Fibroblast of the aortic adventitia (primary cell): ENCODE measurements around the gene RS1. TPM values are rescaled to one million over a fixed set of nuclear protein-coding genes. Genes with fewer than 3 reads are reported as not detected.

Source experiments
- DNase-seq: peaks from one replicate; pipeline ENCODE4 v3.0.0-alpha.2; 2010; ENCODE audit warnings: low read depth
- H3K4me3 ChIP-seq: 2 replicates; pipeline ENCODE4 v1.5.1; 2011; ENCODE audit warnings: low read depth, mild to moderate bottlenecking, control low read depth, low read length, moderate library complexity
- total RNA-seq: library from RNA; depleted of rRNA; stranded (reverse); fragments of >200 nt; gene quantifications from 2 replicates; pipeline ENCODE4 v1.2.3, GENCODE V29; 2012; ENCODE audit warnings: low replicate concordance
- TF ChIP-seq, protein P1 (sequence below): IDR thresholded peaks from 2 replicates; pipeline ENCODE4 v1.5.1; 2011; ENCODE audit warnings: mild to moderate bottlenecking, low read length, control low read depth, inconsistent platforms; ENCODE audit not compliant: insufficient read depth

The RS1 gene
- total RNA-seq, 1 donor, result not detected

DNA sequence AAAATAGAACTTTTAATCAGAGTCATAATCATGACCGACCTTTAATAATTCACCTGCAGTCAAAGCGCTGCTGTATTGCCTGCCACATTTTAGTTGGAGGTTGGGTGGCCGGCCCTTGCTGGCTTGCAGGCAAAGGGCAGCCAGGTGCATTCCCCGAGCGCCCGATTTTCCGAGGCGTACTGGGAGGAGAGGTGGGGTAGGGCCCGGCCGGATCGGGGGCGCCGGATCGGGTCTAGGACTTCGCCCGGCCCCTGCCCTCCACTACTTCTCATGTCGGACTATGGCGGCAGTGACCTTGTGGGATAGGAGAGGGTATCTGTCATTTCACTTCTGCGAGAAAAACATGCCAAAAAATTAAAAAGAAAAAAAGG, 2.5 kb upstream of the RS1 start:
- TF ChIP-seq, protein P1, sequence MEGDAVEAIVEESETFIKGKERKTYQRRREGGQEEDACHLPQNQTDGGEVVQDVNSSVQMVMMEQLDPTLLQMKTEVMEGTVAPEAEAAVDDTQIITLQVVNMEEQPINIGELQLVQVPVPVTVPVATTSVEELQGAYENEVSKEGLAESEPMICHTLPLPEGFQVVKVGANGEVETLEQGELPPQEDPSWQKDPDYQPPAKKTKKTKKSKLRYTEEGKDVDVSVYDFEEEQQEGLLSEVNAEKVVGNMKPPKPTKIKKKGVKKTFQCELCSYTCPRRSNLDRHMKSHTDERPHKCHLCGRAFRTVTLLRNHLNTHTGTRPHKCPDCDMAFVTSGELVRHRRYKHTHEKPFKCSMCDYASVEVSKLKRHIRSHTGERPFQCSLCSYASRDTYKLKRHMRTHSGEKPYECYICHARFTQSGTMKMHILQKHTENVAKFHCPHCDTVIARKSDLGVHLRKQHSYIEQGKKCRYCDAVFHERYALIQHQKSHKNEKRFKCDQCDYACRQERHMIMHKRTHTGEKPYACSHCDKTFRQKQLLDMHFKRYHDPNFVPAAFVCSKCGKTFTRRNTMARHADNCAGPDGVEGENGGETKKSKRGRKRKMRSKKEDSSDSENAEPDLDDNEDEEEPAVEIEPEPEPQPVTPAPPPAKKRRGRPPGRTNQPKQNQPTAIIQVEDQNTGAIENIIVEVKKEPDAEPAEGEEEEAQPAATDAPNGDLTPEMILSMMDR, result no peak
- H3K4me3 ChIP-seq, result peak overlapping the region; percentile 54
- no peak for DNase-seq

DNA sequence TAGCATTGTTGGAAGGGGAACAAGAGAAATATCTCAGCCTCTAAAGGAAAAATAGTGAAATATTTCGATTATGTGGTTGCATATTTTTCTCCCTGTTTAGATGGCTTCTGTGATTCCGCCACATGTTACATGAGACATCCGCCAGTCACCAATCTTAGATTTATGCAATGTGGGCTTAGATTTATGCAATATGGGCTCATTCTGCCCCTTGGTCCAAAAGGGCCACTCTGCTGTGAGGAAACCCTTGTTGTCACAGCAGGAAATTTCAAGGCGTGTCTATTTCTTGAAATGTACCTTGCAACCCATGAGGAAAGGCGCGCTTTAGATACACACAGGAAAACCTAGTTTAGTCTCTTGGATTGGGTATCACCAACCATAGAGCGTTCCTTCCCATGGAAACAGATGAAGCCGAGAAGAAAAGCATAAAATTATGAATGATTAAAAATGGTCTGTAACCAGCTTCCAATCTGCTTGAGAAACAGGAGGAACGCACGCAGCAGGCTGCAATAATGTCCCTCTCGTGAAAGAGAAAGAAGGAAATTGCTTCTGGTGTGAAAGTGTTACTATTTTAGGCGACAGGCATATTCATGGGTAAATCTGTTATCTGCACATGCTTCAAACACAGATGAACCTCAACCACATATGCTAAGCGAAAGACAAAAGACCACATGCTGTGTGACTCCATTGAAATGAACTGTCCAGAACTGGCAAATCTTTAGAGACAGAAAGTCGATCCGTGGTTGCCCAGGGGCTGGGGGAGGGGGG, 3.7 kb downstream of the RS1 start:
- no peak overlapping the region for H3K4me3 ChIP-seq
- TF ChIP-seq, protein P1, result no peak
- DNase-seq, result no peak

DNA sequence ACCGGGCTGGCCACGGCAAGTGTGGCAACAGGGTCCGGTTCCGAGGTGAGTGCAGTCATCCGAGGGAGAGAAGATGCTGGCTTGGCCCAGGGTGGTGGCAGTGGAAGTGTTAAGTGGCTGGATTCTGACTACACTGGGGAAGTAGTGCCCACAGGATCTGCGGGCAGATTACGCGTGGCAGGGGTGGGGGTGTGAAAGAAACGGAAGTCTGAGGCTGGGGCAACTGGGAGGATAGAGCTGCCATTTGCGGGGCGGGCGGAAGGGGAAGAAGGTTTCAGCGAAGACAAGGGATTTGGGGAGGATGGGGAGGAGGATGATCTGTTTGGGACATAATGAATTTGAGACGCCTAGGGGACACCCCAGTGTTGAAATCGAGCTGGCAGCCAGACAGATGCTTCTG, 5.3 kb downstream of the RS1 start:
- TF ChIP-seq, protein P1, result no peak
- DNase-seq, result no peak
- no peak overlapping the region for H3K4me3 ChIP-seq

DNA sequence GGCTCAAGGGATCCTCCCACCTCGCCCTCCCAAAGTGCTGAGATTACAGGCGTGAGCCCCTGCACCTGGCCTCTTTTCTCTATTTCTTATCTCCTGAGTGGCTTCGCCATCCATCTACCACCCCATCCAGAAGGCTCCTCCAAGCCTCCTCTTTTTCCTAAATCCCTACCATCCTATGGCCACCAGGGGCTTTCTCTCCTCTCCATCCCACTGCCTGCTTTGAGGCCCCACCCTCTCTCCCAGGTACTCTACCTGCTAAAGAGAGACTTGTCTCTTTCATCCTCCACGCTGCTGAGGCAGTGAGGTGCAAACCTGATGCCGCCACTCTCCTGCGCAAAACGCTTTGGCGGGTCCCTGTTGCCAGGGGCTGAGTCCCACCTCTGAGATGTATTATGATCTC, 7.0 kb downstream of the RS1 start:
- TF ChIP-seq, protein P1, result no peak
- no peak overlapping the region for H3K4me3 ChIP-seq
- DNase-seq, result no peak

DNA sequence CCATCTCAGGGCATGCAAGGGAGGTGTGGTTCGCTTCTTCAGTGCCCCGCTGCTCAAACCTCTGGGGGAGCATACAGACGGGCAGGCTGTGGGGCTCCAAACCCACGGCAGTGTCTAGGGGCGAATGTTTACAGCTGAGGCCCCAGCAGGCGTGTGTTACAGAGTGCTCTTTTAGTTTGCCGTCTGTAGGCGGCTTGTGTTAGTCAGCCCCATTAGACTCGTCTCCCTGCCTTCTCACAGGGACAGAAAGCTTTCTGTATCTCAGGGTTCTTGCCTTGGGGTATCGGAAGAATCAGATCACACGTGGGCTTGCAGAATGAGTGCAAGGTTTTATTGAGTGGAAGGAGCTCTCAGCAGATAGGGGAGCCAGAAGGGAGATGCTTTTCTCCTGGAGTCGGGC, 10.6 kb downstream of the RS1 start:
- TF ChIP-seq, protein P1, result no peak
- DNase-seq, result no peak
- no peak overlapping the region for H3K4me3 ChIP-seq

DNA sequence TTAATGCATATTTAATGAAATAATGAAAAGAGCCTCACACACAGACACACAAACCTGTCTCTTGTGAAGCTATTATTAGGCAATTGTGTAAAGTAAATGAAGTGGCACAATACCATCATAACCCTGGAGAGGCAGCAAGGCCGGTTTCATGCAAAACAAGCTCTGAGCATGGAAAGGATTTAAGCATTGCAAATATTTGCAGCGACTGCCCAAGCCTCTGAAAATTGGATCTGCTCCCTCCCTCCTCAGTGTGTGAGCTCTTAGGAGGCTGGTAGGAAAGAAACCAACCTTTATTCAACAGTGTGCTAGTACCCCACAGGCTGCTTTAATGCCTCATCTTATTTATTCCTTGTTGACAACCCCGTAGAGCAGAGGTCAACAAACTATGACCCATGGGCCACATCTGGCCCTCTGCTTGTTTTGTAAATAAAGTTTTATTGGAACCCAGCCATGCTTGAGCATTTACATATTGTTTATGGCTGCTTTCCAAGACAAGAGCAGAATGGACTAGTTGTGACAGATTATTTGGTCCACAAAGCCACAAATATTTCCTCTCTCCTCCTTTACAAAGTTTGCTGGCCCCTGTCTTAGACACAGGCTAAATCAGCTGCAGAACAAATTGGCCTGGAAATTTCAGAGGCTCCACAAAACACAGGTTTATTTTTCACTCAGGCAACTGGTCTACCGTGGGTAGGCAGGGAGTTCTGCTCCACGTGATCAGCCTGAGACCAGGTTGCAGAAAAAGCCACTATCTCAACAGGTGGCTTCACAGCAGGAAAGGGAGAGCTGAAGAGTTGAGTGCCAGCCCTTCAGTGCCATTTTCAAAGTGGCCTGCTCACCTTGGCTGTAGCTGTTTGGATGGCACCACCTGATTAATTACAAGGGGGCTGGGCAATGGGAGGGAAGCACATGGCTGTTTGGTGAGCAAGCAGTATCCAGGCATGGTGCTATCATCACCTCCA, 16.8 kb downstream of the RS1 start:
- DNase-seq, result no peak

More for the DNA sequence above, 16.8 kb downstream of the RS1 start:
- TF ChIP-seq, protein P1, result no peak
- H3K4me3 ChIP-seq, result no peak overlapping the region
